C4-2B (cell line): ENCODE measurements around the gene AP2S1.
A peak's percentile ranks its signal among the peaks of the same experiment; 100 is the strongest.
"Not testable (repeated sequence)": the region's sequence is repeated elsewhere in the genome, so short reads cannot be mapped to it uniquely, and the experiment has no call there.

Experiments
- H3K27ac ChIP-seq: fragments of 450-650 bp; 2 replicates; pipeline ENCODE4 v1.5.1; 2017
- CTCF ChIP-seq: fragments of 450-650 bp; conservative IDR thresholded peaks from 2 replicates; pipeline ENCODE4 v1.5.1; 2017; ENCODE audit warnings: mild to moderate bottlenecking
- ZFX ChIP-seq: fragments of 450-650 bp; IDR thresholded peaks from 2 replicates; pipeline ENCODE4 v1.6.1; 2017

The AP2S1 gene

GRCh38 chr19:46859637-46860124 is 9.0 kb upstream of the AP2S1 start:
- TF ChIP-seq ZFX (no peak), CTCF (no peak)
- H3K27ac ChIP-seq, result peak overlapping the region; percentile 97

GRCh38 chr19:46856062-46857022 is 5.7 kb upstream of the AP2S1 start:
- TF ChIP-seq CTCF, result peak; percentile 50
- no peak for TF ChIP-seq ZFX
- H3K27ac ChIP-seq, result no peak overlapping the region; the same call in 1 of the 2 replicates

- not testable (repeated sequence) for H3K27ac ChIP-seq
Measured at GRCh38 chr19:46854698-46855097, 4.1 kb upstream of the AP2S1 start.

GRCh38 chr19:46852830-46853229 is 2.2 kb upstream of the AP2S1 start:
- TF ChIP-seq ZFX (no peak), CTCF (no peak)
- no peak overlapping the region for H3K27ac ChIP-seq

GRCh38 chr19:46849610-46850009 is 1.0 kb downstream of the AP2S1 start:
- peak overlapping the region; percentile 98 for H3K27ac ChIP-seq
- no peak for TF ChIP-seq ZFX
- no peak for TF ChIP-seq CTCF

GRCh38 chr19:46848389-46848788 is 2.3 kb downstream of the AP2S1 start:
- H3K27ac ChIP-seq, result peak overlapping the region; percentile 98

GRCh38 chr19:46847528-46847927 is 3.1 kb downstream of the AP2S1 start:
- TF ChIP-seq CTCF, result no peak
- TF ChIP-seq ZFX, result no peak
- no peak overlapping the region for H3K27ac ChIP-seq

More at GRCh38 chr19:46848389-46848788, 2.3 kb downstream of the AP2S1 start:
- TF ChIP-seq ZFX (no peak), CTCF (no peak)
